Neural progenitor cell (in vitro differentiated cells): ENCODE data around the gene ARHGAP21. TPM values are rescaled to one million over a fixed set of nuclear protein-coding genes. Genes with fewer than 3 reads are reported as not detected.

Experiments used
- DNase-seq: peaks from one replicate; pipeline ENCODE4 v3.0.0-alpha.2; 2016; ENCODE audit warnings: low spot score
- H2AFZ ChIP-seq: fragments of 200-600 bp; sonication (generic); replicated peaks from 2 replicates; pipeline ENCODE4 v1.6.1; 2016; ENCODE audit warnings: antibody characterized with exemption
- H3F3A ChIP-seq: fragments of 200-600 bp; sonication (generic); 2 replicates; pipeline ENCODE4 v1.6.1; 2016; ENCODE audit warnings: antibody characterized with exemption, low read depth
- H3K27ac ChIP-seq: fragments of 200-600 bp; sonication (generic); 2 replicates; pipeline ENCODE4 v1.5.1; 2016; ENCODE audit warnings: mild to moderate bottlenecking
- H3K27me3 ChIP-seq: fragments of 200-600 bp; sonication (generic); 2 replicates; pipeline ENCODE4 v1.6.1; 2016; ENCODE audit warnings: mild to moderate bottlenecking, moderate library complexity
- H3K36me3 ChIP-seq: fragments of 200-600 bp; sonication (generic); 2 replicates; pipeline ENCODE4 v1.5.1; 2016
- H3K4me1 ChIP-seq: fragments of 200-600 bp; sonication (generic); 2 replicates; pipeline ENCODE4 v1.6.1; 2016; ENCODE audit warnings: mixed run types
- H3K4me2 ChIP-seq: fragments of 200-600 bp; sonication (generic); 2 replicates; pipeline ENCODE4 v1.6.1; 2016
- H3K4me3 ChIP-seq: fragments of 200-600 bp; sonication (generic); 2 replicates; pipeline ENCODE4 v1.5.1; 2016
- H3K79me2 ChIP-seq: fragments of 200-600 bp; sonication (generic); 2 replicates; pipeline ENCODE4 v1.6.1; 2016; ENCODE audit warnings: low read depth
- H3K9ac ChIP-seq: fragments of 200-600 bp; sonication (generic); 2 replicates; pipeline ENCODE4 v1.6.1; 2016
- H3K9me3 ChIP-seq: fragments of 200-600 bp; sonication (generic); 2 replicates; pipeline ENCODE4 v1.5.1; 2016; ENCODE audit warnings: low read depth
- H4K20me1 ChIP-seq: fragments of 200-600 bp; sonication (generic); 2 replicates; pipeline ENCODE4 v1.6.1; 2016; ENCODE audit warnings: low read depth
- H3K27ac Mint-ChIP-seq: 3 replicates; pipeline ENCODE4 v1.8.0; 2021; ENCODE audit warnings: mixed read lengths
- H3K27me3 Mint-ChIP-seq: 2 replicates; pipeline ENCODE4 v1.8.0; 2022; ENCODE audit warnings: low read depth, mild to moderate bottlenecking, inconsistent platforms, moderate library complexity, mixed read lengths; ENCODE audit not compliant: insufficient read depth
- H3K36me3 Mint-ChIP-seq: 3 replicates; pipeline ENCODE4 v1.8.0; 2021; ENCODE audit warnings: mixed read lengths
- H3K4me1 Mint-ChIP-seq: 3 replicates; pipeline ENCODE4 v1.8.0; 2021; ENCODE audit warnings: mixed read lengths
- H3K4me3 Mint-ChIP-seq: 3 replicates; pipeline ENCODE4 v1.8.0; 2021; ENCODE audit warnings: mild to moderate bottlenecking, moderate library complexity, mixed read lengths
- H3K9me3 Mint-ChIP-seq: 3 replicates; pipeline ENCODE4 v1.8.0; 2020; ENCODE audit warnings: mixed read lengths
- EZH2 ChIP-seq: fragments of 200-600 bp; sonication (generic); IDR thresholded peaks from 2 replicates; pipeline ENCODE4 v1.6.1; 2017; ENCODE audit warnings: antibody characterized with exemption, mild to moderate bottlenecking, moderate library complexity
- EZH2phosphoT487 ChIP-seq: fragments of 200-600 bp; sonication (generic); IDR thresholded peaks from 2 replicates; pipeline ENCODE4 v1.6.1; 2017; ENCODE audit warnings: antibody characterized with exemption
- total RNA-seq: library from RNA; depleted of rRNA; stranded (reverse); fragments of >200 nt; gene quantifications from 2 replicates; pipeline ENCODE4 v1.2.3, GENCODE V29; 2015; ENCODE audit warnings: low replicate concordance
- TF ChIP-seq, protein P1 (sequence below): fragments of 200-600 bp; sonication (generic); IDR thresholded peaks from 2 replicates; pipeline ENCODE4 v1.5.1; 2017; ENCODE audit warnings: antibody characterized with exemption, mild to moderate bottlenecking

Gene ARHGAP21
- total RNA-seq, 1 donor from 2014 or later: 65.7 TPM

DNA sequence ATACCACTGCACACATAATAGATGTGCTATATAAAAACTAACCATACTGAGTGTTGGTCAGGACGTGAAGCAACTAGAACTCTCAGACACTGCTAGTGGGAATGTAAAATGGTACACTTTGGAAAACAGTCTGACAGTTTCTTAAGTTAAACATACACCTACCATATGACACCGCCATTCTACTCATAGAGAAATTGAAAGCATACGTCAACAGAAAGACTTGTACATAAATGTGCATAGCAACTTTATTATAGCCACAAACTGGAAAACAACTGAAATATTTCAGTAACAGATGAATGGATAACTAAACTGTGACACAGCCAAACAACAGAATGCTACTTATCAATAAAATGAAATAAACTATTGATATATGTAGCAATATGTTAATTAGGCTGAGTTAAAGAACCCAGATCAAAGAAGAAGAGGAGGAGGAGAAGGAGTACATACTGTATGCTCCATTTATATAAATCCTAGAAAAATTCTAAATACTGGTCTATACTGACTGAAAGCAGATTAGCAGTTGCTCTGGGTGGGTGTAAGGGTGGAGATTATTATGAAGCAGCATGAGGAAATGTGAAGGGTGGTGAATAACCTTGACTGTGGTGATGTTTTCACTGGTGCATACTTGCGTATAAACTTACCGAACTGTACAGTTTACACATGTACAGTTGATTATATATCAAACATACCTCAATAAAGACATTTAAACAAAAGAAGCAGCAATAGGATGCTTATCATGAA is 48.6 kb downstream of the ARHGAP21 start:
- no peak overlapping the region for H3K4me3 Mint-ChIP-seq
- no peak for TF ChIP-seq EZH2phosphoT487
- no peak for TF ChIP-seq EZH2
- TF ChIP-seq, protein P1, sequence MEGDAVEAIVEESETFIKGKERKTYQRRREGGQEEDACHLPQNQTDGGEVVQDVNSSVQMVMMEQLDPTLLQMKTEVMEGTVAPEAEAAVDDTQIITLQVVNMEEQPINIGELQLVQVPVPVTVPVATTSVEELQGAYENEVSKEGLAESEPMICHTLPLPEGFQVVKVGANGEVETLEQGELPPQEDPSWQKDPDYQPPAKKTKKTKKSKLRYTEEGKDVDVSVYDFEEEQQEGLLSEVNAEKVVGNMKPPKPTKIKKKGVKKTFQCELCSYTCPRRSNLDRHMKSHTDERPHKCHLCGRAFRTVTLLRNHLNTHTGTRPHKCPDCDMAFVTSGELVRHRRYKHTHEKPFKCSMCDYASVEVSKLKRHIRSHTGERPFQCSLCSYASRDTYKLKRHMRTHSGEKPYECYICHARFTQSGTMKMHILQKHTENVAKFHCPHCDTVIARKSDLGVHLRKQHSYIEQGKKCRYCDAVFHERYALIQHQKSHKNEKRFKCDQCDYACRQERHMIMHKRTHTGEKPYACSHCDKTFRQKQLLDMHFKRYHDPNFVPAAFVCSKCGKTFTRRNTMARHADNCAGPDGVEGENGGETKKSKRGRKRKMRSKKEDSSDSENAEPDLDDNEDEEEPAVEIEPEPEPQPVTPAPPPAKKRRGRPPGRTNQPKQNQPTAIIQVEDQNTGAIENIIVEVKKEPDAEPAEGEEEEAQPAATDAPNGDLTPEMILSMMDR: no peak
- Histone ChIP-seq H3K27me3 (no peaks in the 10 kb centered on the region), H3K4me3 (no peak overlapping the region), H3K9me3 (peaks cover 9% of the 10 kb centered on the region), H2AFZ (no peak overlapping the region), H3K79me2 (peaks cover 73% of the 10 kb centered on the region), H3K27ac (no peak overlapping the region), H3F3A (no peaks in the 10 kb centered on the region), H3K36me3 (no peaks in the 10 kb centered on the region), H3K4me1 (no peaks in the 10 kb centered on the region), H3K4me2 (no peak overlapping the region), H4K20me1 (no peaks in the 10 kb centered on the region), H3K9ac (no peak overlapping the region)
- peaks cover 3% of the 10 kb centered on the region for H3K27me3 Mint-ChIP-seq
- H3K9me3 Mint-ChIP-seq: peaks cover 27% of the 10 kb centered on the region
- no peak for DNase-seq
- H3K4me1 Mint-ChIP-seq: no peaks in the 10 kb centered on the region
- H3K27ac Mint-ChIP-seq: no peak overlapping the region
- peaks cover 20% of the 10 kb centered on the region for H3K36me3 Mint-ChIP-seq

DNA sequence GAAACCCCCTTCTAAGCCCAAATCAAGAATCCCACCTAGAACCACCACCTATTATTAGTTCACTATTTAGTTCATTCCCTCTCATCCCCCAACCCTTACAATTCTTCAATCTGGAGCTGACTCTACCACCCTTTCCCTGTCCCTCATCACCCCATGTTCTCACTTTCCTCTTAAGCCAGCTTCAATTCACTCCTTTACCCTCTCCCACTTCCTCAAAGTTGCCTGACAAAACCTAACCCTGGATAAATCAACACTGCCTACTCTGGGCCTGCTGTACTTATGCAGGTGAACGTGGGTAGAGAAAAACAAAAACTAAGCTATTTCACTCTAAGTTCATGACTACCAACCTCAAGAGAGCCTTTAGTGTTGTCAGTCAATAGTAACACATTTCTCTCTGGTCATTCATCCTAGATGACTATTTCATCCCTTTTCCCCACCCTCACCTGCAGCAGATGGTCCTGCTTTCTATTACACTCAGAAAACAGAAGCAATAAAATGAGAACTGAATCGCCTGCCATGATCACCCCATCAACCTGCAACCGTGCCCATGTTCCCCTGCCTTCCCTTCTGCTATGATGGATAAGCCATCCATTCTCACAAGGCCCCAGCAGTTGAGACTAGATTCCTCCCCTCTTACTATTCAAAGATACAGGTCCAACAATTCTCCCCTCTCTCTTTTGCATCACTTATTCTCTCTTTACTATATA is 52.6 kb downstream of the ARHGAP21 start:
- Mint-ChIP-seq H3K27me3 (peaks cover 3% of the 10 kb centered on the region), H3K27ac (peak overlapping the region; percentile 18), H3K4me1 (no peaks in the 10 kb centered on the region), H3K4me3 (no peak overlapping the region), H3K9me3 (peaks cover 10% of the 10 kb centered on the region), H3K36me3 (peaks cover 28% of the 10 kb centered on the region)
- no peaks in the 10 kb centered on the region for H3K36me3 ChIP-seq
- H3K9ac ChIP-seq: no peak overlapping the region
- TF ChIP-seq, protein P1: no peak
- TF ChIP-seq EZH2phosphoT487 (no peak), EZH2 (no peak)
- H2AFZ ChIP-seq: no peak overlapping the region
- H3K9me3 ChIP-seq: no peaks in the 10 kb centered on the region
- H3K4me3 ChIP-seq: no peak overlapping the region
- no peaks in the 10 kb centered on the region for H3K4me1 ChIP-seq
- H3F3A ChIP-seq: no peaks in the 10 kb centered on the region
- H3K27ac ChIP-seq: no peak overlapping the region
- no peaks in the 10 kb centered on the region for H3K27me3 ChIP-seq
- H4K20me1 ChIP-seq: no peaks in the 10 kb centered on the region
- H3K79me2 ChIP-seq: peaks cover 39% of the 10 kb centered on the region
- no peak for DNase-seq
- H3K4me2 ChIP-seq: no peak overlapping the region

DNA sequence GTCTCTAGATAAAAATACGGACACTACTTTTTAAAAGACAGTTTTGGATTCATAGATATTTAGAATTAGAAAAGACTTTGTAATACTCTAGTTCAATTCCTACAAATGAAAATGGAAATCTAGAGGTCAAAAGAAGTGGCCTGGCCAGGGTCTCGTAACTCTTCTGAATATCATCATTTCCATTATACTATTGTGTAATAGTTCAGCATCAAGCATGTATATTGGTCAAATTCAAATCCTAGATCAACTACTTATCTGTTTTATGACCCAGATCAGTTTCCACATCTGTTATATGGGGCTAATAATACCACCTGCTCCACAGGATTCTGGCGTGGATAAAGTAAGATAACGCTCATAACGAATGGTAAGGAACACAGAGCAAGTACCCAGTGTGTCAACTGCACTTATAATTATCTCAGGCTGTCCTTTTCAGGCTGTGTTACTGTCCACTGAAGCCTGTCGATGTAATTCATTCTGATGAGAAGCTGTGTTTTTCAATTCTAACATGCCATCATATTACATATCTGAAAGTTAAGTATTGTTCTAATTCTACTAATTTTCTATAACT is 54.3 kb downstream of the ARHGAP21 start:
- Histone ChIP-seq H4K20me1 (no peaks in the 10 kb centered on the region), H3K36me3 (no peaks in the 10 kb centered on the region), H3K27ac (no peak overlapping the region), H3K79me2 (peaks cover 24% of the 10 kb centered on the region), H3F3A (no peaks in the 10 kb centered on the region), H3K4me2 (no peak overlapping the region), H2AFZ (no peak overlapping the region), H3K27me3 (no peaks in the 10 kb centered on the region), H3K4me3 (no peak overlapping the region), H3K9me3 (no peaks in the 10 kb centered on the region), H3K9ac (no peak overlapping the region), H3K4me1 (no peaks in the 10 kb centered on the region)
- Mint-ChIP-seq H3K9me3 (peaks cover 10% of the 10 kb centered on the region), H3K4me1 (no peaks in the 10 kb centered on the region), H3K27ac (no peak overlapping the region), H3K27me3 (peaks cover 3% of the 10 kb centered on the region), H3K36me3 (peaks cover 28% of the 10 kb centered on the region), H3K4me3 (no peak overlapping the region)
- TF ChIP-seq, protein P1: no peak
- TF ChIP-seq EZH2phosphoT487: no peak
- TF ChIP-seq EZH2: no peak
- DNase-seq: no peak
